ENCODE results near the gene PTTG1IP. TPM values are rescaled to one million over a fixed set of nuclear protein-coding genes. Genes with fewer than 3 reads are reported as not detected.

PTTG1IP gene
- polyA plus RNA-seq, 12 donors, result 115 to 170 (median 129) TPM; not detected in 1

DNA sequence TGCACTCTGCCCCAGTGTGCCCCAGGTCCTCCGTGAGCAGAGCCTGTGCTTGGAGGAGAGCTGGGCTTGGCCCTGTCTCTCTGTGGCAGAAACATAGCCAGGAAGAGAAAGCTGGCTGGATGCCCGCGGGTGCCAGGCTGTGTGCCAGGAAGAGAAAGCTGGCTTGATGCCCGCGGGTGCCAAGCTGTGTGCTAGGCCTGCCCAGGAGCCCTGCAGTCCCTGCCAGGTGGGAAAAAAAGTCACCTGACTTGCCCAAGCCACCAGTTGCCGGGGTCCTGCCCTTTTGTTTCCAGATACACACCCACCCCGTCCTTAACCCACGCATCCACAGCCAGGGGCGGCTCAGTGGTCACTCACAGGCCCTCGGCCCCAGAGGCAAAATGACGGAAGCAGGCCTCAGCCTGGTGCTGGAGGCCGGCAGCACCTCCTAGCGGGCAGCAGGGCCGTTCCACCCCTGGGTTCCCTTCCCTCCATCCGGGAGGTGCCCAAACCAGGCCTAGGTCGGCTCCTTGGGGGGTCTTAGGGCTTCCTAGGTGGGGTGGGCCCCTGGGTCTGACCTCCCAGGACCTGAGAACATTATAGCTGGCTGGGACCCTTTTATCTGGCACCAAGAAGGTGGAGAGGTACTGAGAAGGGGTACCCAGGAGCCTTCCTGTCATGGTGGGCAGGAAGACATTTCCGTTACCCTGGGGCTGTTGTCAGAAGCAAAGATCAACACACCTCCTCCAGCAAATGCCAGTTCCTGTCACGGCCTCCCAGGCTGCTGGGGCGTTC, 38.1 kb upstream of the PTTG1IP start:
- no peak for DNase-seq

DNA sequence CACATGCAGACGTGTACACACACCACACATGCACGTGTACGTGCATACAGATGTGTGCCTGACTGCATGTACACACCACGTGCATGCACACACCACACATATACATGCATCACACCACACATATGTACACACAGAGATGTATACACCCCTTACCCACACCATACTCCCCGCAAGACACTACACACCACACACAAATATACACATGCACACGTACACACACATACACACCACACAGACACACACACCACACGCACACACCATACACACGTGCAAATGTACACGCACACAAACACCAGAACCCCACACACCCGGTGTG, 37.5 kb upstream of the PTTG1IP start:
- DNase-seq, result no peak

DNA sequence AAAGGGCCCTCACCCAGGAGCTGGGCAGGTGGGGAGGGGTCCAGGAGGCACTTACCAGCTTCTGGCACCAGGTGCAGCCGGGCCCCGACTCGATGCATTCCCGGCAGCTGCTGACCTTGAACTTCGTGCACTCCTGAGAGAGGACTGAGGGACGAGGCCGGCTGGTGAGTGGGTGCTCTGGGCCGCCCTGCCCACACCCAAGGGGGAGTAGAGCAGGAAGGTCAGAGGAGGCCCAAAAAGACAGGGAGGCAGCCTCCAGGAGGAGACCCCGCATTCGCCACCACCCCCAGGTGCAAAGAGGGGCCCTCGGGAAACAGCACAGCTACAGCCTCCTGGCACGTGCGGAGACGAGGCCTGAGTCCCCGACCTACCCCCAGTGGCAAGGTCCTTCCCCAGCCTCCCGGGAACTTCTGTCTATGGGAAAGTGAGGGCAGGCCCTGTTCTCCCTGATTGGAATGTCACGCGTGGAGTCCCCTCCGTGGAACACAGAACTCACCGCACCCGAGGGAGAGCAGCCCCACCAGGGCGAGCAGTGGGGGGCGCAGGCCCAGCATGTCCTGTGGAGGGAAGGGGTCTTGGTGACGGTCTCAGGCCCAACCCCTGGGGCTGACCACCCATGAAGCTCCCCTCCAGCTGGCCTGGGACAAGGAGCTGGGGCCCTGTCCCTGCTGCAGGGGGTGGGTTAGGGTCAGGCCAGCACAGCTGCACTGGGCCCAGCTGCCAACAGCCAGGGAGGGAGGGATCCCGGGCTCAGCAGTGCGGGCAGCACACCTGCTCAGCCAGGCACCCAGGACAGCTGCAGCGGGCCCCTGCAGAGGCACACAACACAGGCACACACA, 37.0 kb upstream of the PTTG1IP start:
- no peak for DNase-seq

DNA sequence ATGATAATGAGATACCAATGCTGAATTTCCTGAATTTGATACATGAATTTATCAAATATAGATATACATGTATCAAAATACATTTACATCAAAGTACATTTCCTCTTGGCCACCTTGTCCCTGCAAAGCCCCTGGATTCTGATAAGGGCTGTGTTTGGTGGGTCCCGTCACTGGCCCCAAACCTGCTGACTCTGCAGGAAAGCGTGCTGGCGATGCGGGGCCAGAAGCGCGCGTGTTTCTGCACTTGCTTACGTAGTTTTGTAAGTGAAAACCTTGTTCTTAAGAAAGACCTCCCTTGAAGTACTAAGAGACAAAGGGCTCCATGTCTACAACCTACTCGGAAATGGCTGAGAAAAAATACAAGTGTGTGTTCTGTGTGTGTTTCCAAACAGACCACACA, 36.2 kb upstream of the PTTG1IP start:
- DNase-seq, result no peak

DNA sequence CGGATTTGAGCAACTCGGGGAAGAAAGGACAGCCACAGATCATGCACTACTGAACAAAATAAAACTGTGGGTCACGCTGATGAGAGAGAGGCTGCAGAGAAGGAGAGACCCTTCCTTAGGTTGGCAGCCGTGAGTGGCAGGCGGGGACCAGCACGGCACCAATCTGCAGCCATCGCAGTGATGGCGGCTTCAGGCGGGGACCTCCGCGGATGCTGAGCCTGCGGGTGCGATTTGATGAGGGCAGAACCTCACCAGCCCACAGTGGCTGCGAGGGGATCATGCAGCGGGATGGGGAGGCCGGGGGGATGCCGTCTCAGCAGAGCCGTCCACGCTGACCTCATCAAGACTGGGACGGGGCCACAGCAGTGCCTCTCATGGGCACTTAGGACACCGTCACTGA, 35.4 kb upstream of the PTTG1IP start:
- no peak for DNase-seq

DNA sequence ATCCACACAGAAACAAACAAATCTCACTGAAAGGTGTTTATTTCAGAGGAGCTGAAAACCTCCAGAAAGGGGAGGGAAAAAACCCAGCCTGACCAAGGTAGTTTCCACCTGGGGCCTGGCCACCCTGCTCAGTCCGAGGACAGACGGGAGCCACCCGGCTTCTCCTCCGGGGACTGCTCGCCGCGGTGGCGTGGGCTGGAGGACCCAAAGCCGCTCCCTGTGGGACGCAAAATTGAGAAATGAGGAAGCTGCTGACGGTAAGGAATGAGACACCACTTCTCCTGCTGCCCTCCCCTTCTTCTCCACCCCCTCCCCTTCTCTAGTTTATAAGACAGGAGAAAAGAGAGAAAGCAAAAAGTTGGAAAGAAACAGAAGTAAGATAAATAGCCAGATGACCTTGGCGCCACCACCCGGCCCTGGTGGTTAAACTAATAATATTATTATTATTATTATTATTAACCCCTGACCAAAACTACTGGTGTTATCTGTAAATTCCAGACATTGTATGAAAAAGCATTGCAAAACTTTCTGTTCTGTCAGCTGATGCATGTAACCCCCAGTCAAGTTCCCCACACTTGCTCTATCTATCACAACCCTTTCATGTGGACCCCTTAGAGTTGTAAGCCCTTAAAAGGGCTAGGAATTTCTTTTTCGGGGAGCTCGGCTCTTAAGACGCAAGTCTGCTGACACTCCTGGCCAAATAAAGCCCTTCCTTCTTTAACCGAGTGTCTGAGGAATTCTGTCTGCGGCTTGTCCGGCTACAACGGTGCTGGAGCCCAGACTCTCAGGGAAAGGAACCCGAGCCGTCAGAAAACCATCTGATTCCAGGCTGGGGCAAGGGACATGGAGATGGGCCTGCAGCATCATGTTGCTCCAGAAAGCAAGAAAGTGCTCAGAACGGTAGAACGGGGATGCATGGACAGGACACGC, 34.7 kb upstream of the PTTG1IP start:
- no peak for DNase-seq

DNA sequence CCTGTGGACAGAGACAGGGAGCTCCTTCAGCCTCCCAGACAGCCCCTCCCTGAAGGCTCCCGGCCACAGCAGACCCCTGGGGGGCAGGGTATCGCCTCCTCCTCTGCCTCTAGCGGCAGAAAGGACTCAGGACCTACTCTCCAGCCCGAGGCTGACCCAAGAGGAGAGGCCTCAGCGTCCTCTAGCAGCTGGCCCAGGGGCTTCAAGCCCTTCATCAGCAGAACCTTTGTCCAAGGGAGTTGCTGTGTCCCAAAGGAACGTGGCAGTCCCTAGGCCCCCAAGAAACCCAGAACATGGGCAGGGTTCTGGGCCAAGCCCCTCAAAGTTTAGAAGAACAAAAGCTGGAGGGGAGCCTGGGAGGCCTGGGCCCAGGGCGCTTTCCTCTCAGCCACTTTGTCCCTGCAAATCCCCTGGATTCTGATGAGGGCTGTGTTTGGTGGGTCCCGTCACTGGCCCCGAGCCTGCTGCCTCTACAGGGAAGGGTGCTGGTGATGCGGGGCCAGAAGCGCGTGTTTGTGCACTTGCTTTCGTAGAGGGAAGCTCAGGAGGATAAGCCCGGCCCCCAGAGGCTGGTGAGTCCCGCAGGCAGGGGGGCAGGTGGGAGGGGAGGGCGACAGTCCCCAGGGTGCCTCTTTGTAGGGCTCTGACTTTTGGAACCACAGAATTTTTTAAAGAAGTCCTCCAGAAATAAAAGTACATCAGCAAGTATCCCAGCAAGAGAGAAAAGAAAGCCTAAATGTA, 33.9 kb upstream of the PTTG1IP start:
- DNase-seq, result no peak

DNA sequence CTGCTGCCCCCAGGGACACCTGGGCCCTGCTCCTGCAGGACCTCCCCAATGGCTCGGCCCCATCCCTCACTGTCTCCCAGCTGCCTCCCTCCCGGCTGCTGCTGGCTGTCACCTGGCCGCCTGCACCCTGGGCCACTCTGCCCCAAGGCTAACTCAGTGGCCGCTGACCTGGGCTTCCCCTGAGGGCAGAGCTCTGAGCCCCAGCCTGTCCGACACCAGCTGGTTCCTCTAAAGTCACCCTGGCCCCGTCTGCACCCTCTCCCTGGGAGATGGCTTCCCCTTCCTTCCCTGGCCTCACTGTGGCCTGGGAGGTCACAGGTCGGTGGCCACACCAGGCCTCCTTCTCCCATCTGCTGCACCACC, 32.2 kb upstream of the PTTG1IP start:
- no peak for DNase-seq

DNA sequence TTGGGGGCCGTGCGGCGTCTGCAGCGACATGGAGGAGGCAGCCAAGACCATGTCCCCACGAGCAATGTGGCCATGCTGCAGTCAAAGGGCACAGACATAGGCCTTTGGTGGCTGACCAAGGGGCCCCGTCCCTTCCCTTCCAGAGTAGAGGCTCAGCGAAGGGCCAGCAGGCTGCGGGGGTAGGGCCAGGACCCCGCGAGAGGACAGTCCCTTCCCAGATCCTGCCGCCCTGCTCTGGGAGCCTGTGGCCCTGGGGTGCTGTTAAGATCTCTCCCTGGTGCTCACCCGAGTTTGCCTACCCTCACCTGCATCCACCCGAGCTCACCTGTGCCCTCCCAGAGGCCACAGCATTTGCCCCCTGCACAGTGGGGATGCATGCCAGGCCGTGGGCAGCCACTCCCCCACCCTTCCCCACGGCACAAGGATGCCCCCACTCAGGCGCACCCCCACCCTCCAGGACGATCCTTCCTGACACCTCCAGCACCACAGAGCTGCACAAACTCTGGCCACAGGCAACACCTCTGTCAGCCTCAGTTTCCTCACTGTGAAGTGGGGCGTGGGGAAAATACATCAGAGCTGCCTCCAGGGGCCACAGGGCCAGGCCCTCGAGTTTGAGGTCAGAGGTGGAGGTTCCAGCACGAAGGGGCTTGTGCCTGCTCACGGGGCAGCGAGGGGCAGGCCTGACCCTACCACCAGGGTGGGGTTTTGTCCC, 31.7 kb upstream of the PTTG1IP start:
- no peak for DNase-seq

DNA sequence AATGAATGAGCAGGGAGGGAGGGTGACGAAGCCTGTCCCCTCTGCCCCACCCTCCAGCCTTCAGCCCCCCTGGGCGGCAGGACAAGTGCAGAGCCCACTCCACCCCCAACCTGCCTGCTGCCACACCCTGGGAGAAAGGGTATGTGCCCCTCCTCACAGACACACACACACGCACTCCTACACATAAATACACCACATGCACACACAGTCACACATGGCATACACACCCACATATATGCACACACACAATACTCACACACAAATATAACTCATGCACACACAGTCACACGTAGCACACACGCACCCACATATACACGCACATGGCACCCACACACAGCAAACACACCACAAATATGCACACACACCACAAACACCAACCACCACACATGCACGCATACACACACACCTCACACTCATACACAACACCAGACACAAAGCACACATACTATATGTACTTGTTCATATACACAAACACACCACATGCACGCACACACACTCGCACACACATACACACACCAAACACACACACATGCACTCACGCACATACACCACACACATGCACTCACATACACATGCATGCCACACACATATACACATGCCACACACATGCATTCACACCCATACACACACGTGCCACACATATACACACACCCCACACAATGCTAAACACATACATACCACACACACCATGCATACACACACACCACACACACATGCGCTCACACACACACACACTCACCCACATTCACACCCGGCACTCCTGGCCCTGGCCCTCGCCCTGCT, 30.8 kb upstream of the PTTG1IP start:
- no peak for DNase-seq

DNA sequence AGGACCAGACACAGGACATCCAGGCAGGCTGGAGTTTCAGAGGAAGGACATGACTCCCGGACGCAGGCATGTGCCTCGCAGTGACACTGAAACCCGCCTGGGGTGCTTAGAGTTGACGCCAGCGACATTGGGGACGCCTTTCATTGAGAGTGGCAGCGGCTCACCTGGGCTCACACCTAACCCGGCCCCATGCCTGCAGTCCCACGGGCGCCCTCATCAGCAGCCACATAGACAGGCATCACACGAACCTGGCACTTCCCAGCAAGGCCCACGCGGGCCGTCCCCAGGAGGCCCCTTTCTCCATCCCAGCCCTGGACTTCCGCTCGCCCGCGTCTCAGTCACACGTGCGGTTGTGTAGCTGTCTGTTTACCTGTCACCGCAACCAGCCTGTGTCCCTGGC, 30.2 kb upstream of the PTTG1IP start:
- no peak for DNase-seq

DNA sequence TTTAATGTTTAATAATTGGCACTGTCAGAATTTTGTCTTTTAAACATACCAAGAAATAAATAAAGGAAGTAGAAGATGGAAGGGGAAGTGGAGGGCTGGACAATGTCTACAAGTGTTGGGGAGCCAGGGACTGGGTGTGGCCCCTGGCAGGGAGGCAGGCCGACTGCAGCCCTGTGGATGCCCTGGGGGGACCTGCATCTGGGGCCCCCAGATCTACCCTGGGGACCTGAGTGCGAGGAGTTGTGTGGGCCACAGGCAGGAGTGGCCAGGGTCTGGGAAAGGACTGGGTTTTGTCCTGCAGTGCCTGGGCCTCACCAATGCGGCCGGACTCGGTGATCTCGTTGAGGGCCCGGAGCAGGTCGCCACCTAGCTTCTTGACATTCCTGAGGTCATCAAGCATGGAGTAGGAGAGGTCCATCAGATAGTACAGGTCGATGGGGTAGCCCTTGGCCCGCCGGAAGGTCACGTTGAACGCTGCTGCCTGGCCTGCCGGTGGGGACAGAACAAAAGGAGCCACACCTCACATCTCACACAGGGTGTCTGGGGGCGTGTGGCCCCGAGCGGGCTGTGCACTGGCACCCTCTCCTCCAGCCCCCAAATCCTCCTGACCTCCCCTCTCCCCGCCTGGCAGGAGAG, 29.7 kb upstream of the PTTG1IP start:
- DNase-seq, result no peak

DNA sequence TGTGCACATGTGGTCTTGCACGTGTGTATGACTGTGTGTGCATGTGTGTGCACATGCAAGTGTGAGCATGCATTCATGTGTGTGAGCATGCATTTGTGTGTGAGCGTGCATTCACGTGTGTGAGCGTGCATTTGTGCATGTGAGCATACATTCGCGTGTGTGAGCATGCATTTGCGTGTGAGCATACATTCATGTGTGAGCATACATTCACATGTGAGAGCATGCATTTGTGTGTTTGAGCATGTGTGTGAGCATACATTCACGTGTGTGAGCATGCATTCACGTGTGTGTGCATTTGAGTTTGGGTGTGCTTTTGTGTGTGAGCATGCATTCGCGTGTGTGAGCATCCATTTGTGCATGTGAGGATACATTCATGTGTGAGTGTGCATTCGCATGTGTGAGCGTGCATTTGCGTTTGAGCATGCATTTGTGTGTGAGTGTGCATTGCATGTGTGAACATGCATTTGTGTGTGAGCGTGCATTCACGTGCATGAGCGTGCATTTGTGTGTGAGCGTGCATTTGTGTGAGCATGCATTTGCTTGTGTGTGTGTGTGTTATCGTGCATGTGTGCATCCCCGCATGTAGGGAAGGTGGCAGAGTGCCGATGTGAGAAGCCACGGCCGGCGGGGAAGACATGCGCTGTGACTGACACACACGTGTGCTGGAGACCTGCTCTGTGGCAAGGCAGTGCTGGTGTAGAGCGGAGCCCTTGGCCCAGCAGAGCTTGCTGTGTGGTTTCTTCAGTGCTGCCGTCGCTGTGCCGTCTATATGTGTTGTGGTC, 29.0 kb upstream of the PTTG1IP start:
- no peak for DNase-seq

DNA sequence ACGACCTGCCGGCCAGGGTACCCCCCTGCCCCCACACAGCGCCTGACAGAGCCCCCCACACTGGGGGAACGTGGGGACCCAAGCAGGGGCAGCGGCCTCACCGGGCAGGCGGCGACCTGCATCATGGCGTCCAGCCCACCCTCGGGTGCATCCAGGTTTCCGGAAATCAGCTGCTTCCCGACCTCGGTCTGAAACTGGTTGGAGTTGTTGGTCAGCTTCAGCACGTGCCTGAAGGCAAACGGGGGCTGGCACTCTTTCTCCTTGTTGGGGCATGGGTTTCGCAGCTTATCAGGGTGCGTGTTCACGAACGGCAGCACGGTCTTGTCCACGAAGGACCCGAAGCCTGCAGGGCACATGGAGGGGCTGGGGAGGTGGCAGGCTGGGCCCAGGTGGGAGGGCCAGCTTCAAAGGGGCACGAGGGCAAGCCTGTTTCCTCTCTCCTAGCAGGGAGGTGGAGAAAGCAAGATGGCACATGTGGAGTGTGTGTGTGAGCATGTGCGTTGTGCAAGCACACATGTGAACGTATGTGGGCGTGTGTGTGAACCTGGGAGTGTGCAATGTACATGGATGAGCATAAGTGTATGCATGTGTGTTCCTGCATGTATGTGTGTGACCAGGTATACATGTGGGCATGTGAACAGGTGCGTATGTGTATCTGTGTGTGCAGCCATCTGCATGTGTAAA, 28.0 kb upstream of the PTTG1IP start:
- no peak for DNase-seq

DNA sequence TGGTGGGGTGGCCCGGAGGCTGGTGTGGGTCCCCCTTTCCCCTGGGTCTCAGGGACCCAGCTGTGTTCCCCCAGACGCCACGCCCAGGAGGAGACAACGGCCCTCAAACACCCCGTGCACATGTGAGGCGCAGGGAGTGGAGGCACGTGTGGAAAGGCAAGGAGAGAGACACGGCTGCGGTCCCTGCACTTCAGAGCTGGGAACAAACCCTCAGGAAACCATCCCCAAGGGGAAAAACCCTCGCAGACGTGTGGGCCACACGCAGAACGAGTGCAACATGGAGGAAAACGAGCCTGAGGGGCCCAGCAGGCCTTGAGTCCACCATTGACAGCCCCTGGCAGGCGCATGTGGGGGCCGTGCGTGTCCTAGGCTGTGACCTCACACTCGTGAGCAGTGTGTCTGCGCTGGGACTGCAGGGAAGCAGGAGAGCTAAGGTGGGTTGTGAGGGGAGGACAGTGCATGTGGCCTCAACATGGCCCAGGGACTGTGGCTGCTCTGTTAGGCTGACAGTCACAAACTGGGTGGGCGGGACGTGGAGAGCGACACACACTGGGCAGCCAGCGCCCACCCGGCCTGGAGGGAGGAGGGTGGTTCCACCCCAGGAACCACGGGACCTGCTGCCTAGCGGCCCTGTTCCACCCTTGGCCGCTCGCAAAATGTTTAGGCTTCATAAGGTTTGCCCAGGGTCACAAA, 27.2 kb upstream of the PTTG1IP start:
- DNase-seq, result no peak

DNA sequence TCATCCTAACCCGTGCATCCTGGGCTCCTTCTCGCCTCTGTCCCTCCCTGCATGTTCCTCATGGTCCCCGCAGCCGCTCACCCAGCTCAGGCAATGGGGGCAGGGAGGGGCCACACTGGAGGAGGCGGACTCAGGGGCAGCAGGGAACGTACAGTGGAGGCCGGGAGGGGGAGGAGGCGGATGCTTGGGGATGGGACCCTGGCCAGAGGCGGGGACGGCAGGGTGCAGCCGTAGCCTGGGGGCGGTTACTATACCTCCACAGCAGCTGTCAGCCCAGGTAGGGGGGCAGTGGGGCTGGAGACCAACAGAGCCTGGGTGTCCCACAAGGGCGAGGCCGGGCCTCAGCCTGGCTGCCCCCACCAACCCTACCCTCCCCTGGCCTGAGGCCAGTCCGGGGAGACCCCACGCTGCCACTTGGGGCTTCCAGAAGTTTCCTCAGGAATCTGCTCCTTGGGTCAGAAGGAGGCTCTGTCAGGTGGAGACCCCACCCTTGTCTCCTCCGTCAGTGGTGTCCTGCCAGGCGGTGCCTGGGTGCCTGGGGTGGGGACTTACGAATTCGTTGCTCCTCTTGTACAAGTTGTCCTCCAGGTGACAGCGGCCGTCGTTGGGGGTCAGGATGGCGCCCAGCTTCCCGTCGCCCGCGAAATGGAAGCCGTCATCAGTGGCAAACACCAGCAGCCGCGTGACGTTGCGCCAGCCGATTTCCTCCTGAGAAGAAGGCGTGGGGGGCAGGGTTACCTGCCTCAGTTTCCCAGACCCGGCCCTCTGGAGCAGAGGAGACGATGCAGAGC, 26.5 kb upstream of the PTTG1IP start:
- no peak for DNase-seq

Data from muscle of arm (tissue), 12 donors.